A375 (cell line): ENCODE data around the gene TRRAP. TPM values are rescaled to one million over a fixed set of nuclear protein-coding genes. Genes with fewer than 3 reads are reported as not detected.

ENCODE experiments used
- small RNA-seq: library from RNA; depleted of rRNA; stranded (forward); fragments of <200 nt; gene quantifications from one replicate; pipeline ENCODE3, GENCODE V24; 2014
- total RNA-seq: library from RNA; depleted of rRNA; stranded (reverse); fragments of >200 nt; shearing (Covaris generic); gene quantifications from 2 replicates; pipeline ENCODE4 v1.2.3, GENCODE V29; 2014; rRNA removed

The TRRAP gene
- 19.4 and 21.8 TPM in 2 replicates for total RNA-seq

GRCh38 chr7:98878365-98879197, at the start of gene TRRAP:
TRRAP (plus strand) TSS chr7:98878532; CDS start chr7:98881151, 2,619 bp downstream.

GRCh38 chr7:98869597-98870120, 8.7 kb upstream of the TRRAP start, which contains the start of gene TMEM130:
TMEM130 (minus strand) TSS chr7:98870014; CDS start chr7:98869861, 153 bp downstream.

Small RNAs within 50 kb of the gene (small RNA-seq; reads per million reads assigned to genes)
- 274 reads per million, percentile 97 among the genes with 10 or more reads in this experiment for gene MIR3609

Other genes starting within 250 kb of the TRRAP start
- gene TMEM130, start 8.5 kb upstream of the TRRAP start, total RNA-seq = 0.15 and 0.19 TPM in 2 replicates